Activated CD4-positive, alpha-beta T cell treated with anti-CD3 and anti-CD28 coated beads, Interleukin-2, amount 50 U/mL, for 24 hours (primary cell): ENCODE results near the gene PRRT4.

ENCODE experiments used
- DNase-seq, 2 donors: peaks; one replicate each; pipeline ENCODE4 v3.0.0-alpha.2; 2020; ENCODE audit warnings: low read depth in 1 of 2, low spot score in 1 of 2

Gene PRRT4

GRCh38 chr7:128395748-128396147 lies 34.3 kb upstream of the PRRT4 start:
- DNase-seq: no peak

- DNase-seq: no peak
Observed at GRCh38 chr7:128394904-128395496, 33.5 kb upstream of the PRRT4 start.

GRCh38 chr7:128393526-128394330 lies 32.2 kb upstream of the PRRT4 start:
- DNase-seq: no peak

- no peak for DNase-seq
Observed at GRCh38 chr7:128392446-128393327, 31.2 kb upstream of the PRRT4 start.

GRCh38 chr7:128391805-128392204 lies 30.3 kb upstream of the PRRT4 start:
- DNase-seq: no peak

GRCh38 chr7:128390871-128391565 lies 29.5 kb upstream of the PRRT4 start:
- DNase-seq: no peak

- no peak for DNase-seq
Observed at GRCh38 chr7:128389618-128390329, 28.3 kb upstream of the PRRT4 start.

- DNase-seq: no peak
Observed at GRCh38 chr7:128389085-128389617, 27.7 kb upstream of the PRRT4 start.

- no peak for DNase-seq
Observed at GRCh38 chr7:128388145-128388485, 26.6 kb upstream of the PRRT4 start.

GRCh38 chr7:128387216-128388144 lies 26.0 kb upstream of the PRRT4 start:
- peak; percentile 58 to 59 for DNase-seq

GRCh38 chr7:128385988-128386925 lies 24.8 kb upstream of the PRRT4 start:
- DNase-seq: no peak

GRCh38 chr7:128384726-128385125 lies 23.2 kb upstream of the PRRT4 start:
- DNase-seq: no peak

- DNase-seq: no peak
Observed at GRCh38 chr7:128383776-128384175, 22.3 kb upstream of the PRRT4 start.

- no peak for DNase-seq
Observed at GRCh38 chr7:128381161-128381821, 19.8 kb upstream of the PRRT4 start.

- no peak for DNase-seq
Observed at GRCh38 chr7:128380483-128381106, 19.1 kb upstream of the PRRT4 start.

GRCh38 chr7:128379900-128380479 lies 18.5 kb upstream of the PRRT4 start:
- no peak for DNase-seq

GRCh38 chr7:128378637-128379036 lies 17.1 kb upstream of the PRRT4 start:
- DNase-seq: no peak
